Left ventricle myocardium inferior (tissue), 1 donor: Measurements from ENCODE around the gene USP9X. TPM values are rescaled to one million over a fixed set of nuclear protein-coding genes. Genes with fewer than 3 reads are reported as not detected.

Source experiments
- DNase-seq: peaks from one replicate; pipeline ENCODE4 v3.0.0-alpha.2; 2020
- H3K27ac ChIP-seq: fragments of 200-600 bp; replicated peaks from 2 replicates; pipeline ENCODE4 v1.8.0; 2021
- H3K27me3 ChIP-seq: fragments of 200-600 bp; 2 replicates; pipeline ENCODE4 v1.8.0; 2021; ENCODE audit warnings: low read depth
- H3K36me3 ChIP-seq: fragments of 200-600 bp; 2 replicates; pipeline ENCODE4 v1.8.0; 2021
- H3K4me1 ChIP-seq: fragments of 200-600 bp; 2 replicates; pipeline ENCODE4 v1.8.0; 2021
- H3K4me3 ChIP-seq: fragments of 200-600 bp; 2 replicates; pipeline ENCODE4 v1.8.0; 2021; ENCODE audit warnings: mild to moderate bottlenecking, moderate library complexity
- H3K9me3 ChIP-seq: fragments of 200-600 bp; replicated peaks from 2 replicates; pipeline ENCODE4 v1.8.0; 2021
- intact Hi-C: fragments of 100-400 bp; cut with micrococcal nuclease; formaldehyde crosslinking; loops from one replicate; pipeline ENCODE4 v1.11.0; 2022
- total RNA-seq: library from RNA; stranded (reverse); fragmentation: NEBNext Ultra II Directional; extraction: Animal tissue kit (Norgen Biotek cat#: 25700); gene quantifications from one replicate; pipeline ENCODE4 v1.2.1, GENCODE V29; 2021
- TF ChIP-seq, protein P1 (sequence below): fragments of 200-600 bp; IDR thresholded peaks from 2 replicates; pipeline ENCODE4 v1.8.0; 2021; ENCODE audit warnings: antibody characterized with exemption, mild to moderate bottlenecking, borderline replicate concordance
- donor health status: DM: no; HTN: yes; CAD: no; lungs with severe emphysema.

USP9X gene
- total RNA-seq, 1 donor from 2014 or later: 50.9 TPM

DNA sequence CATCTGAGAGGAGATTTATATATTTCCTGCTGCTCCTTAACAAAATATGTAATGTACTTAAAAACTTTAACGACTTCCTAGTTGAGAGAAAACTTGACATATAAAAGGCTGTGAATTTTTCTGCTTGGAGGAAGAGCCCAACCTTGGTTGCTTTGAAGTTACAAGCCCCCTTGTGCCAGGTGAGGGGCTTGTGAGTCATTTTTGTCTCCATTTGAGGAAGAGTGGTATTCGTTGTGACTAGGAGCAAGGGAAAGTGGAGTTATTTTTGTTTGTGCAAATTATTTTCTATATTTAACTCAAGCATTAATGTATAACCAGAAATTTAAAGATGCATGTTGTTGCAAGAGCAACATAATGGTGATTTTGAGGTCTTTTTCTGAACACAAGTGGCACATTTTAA lies 149.7 kb downstream of the USP9X start:
- peaks cover 28% of the 10 kb centered on the region for H3K36me3 ChIP-seq
- intact Hi-C loops: no loop called here
- H3K4me1 ChIP-seq: no peaks in the 10 kb centered on the region
- no peak overlapping the region for H3K4me3 ChIP-seq
- no peaks in the 10 kb centered on the region for H3K9me3 ChIP-seq
- no peak overlapping the region for H3K27ac ChIP-seq
- DNase-seq: no peak
- TF ChIP-seq, protein P1, sequence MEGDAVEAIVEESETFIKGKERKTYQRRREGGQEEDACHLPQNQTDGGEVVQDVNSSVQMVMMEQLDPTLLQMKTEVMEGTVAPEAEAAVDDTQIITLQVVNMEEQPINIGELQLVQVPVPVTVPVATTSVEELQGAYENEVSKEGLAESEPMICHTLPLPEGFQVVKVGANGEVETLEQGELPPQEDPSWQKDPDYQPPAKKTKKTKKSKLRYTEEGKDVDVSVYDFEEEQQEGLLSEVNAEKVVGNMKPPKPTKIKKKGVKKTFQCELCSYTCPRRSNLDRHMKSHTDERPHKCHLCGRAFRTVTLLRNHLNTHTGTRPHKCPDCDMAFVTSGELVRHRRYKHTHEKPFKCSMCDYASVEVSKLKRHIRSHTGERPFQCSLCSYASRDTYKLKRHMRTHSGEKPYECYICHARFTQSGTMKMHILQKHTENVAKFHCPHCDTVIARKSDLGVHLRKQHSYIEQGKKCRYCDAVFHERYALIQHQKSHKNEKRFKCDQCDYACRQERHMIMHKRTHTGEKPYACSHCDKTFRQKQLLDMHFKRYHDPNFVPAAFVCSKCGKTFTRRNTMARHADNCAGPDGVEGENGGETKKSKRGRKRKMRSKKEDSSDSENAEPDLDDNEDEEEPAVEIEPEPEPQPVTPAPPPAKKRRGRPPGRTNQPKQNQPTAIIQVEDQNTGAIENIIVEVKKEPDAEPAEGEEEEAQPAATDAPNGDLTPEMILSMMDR: no peak
- no peaks in the 10 kb centered on the region for H3K27me3 ChIP-seq

DNA sequence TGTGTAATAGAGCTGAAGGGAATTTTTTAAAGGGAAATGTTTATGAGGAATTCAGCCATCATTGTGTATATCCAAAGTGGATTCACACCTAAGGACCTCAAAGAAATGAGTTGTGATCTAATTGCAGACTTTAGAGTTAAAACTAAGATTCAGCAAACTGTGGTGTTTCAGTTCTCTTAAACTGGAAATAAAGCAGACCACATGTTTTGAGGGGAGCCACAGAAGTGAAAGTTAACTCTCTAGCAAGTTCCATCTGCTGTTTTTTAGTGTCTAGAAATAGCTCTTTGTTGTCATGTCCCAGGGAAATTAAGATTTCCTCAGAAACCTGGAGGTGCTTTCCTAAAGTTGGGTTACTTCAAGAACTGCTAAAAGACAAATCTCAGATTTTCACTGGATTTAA lies 151.4 kb downstream of the USP9X start:
- no peak for DNase-seq
- H3K27ac ChIP-seq: no peak overlapping the region
- no peaks in the 10 kb centered on the region for H3K27me3 ChIP-seq
- intact Hi-C loops: no loop called here
- TF ChIP-seq, protein P1: no peak
- H3K36me3 ChIP-seq: peaks cover 15% of the 10 kb centered on the region
- no peaks in the 10 kb centered on the region for H3K4me1 ChIP-seq
- no peaks in the 10 kb centered on the region for H3K9me3 ChIP-seq
- H3K4me3 ChIP-seq: no peak overlapping the region

DNA sequence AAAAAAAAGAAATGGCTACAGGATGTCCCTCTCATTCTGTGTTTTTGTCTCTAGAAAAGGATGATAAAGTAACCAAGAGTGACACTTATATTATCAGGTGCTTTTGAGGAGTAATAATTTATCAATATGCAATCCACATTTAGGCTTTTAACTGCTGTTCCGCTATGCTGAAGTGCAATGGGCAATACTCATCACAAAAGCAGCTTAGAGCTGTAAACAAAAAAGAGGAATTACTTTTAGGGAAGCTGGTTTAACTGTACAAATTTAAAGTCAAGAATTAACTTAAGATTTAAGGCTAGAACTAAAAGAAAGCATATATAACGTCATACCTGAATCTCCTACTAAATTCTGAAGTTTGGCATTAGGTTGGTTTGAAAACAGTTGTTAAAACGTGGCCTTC lies 155.3 kb downstream of the USP9X start:
- DNase-seq: no peak
- Histone ChIP-seq H3K9me3 (no peaks in the 10 kb centered on the region), H3K27me3 (no peaks in the 10 kb centered on the region), H3K4me3 (no peak overlapping the region), H3K4me1 (no peaks in the 10 kb centered on the region), H3K36me3 (no peaks in the 10 kb centered on the region), H3K27ac (no peak overlapping the region)
- intact Hi-C loops: no loop called here
- TF ChIP-seq, protein P1: no peak

DNA sequence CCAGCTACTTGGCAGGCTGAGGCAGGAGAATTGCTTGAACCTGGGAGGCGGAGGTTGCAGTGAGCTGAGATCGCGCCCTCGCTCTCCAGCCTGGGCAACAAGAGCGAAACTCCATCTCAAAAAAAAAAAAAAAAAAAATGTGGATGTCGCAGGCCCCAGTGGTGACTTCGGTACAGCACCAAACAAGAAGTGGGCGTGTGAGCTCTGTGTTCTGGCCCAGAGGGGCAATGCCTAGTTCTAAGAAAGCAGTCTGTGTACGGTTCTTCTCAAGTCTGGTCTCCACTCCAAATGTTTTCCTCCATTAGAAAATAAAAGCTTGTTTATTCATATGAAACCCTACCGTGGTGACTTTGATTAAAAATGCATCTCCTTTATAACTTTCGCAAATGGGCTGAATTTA lies 156.7 kb downstream of the USP9X start:
- Histone ChIP-seq H3K9me3 (no peaks in the 10 kb centered on the region), H3K27ac (no peak overlapping the region), H3K27me3 (no peaks in the 10 kb centered on the region), H3K4me3 (no peak overlapping the region), H3K36me3 (no peaks in the 10 kb centered on the region), H3K4me1 (no peaks in the 10 kb centered on the region)
- intact Hi-C loops: no loop called here
- no peak for DNase-seq
- TF ChIP-seq, protein P1: no peak

DNA sequence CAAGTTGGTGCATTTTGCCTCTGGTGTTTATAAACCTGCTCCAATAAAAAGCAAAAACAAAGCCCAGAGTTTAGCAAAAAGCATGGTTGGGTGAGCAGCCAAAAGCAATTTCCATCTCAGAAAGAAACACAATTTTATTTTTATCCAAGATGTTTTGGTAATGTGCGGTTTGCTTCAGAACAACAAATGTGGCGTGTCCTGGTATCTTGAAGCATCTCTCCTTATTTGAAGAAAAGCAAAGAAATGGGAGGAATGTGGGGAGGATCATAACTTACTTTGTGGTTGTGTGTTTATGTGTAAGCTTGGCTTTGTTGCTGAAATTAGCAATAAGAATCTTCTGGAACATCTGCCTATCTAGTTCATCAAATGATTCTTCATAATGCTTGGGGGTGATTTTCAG lies 160.4 kb downstream of the USP9X start:
- no peak overlapping the region for H3K27ac ChIP-seq
- no peaks in the 10 kb centered on the region for H3K9me3 ChIP-seq
- intact Hi-C loops: no loop called here
- TF ChIP-seq, protein P1: no peak
- DNase-seq: no peak
- H3K27me3 ChIP-seq: no peaks in the 10 kb centered on the region
- no peak overlapping the region for H3K4me3 ChIP-seq
- no peaks in the 10 kb centered on the region for H3K36me3 ChIP-seq
- H3K4me1 ChIP-seq: no peaks in the 10 kb centered on the region

DNA sequence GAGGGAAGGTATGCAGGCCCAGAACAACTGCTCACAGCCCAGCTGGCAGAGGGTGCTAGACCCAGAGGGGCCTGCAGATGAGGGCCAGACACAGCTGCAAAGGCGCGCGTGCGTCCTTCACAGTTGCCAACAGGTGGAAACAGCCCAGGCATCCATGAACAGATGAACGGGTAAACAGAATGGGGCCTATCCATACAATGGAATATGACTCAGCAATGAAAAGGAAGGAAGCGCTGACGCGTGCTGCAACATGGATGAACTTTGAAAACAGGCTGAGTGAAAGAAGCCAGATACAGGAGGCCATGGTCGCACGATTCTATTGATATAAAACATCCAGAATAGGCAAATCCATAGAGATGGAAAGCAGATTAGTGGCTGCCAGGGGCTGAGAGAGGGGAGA lies 165.6 kb downstream of the USP9X start:
- no peak for DNase-seq
- Histone ChIP-seq H3K9me3 (no peaks in the 10 kb centered on the region), H3K4me1 (no peaks in the 10 kb centered on the region), H3K27me3 (no peaks in the 10 kb centered on the region), H3K27ac (no peak overlapping the region), H3K4me3 (no peak overlapping the region), H3K36me3 (no peaks in the 10 kb centered on the region)
- TF ChIP-seq, protein P1: no peak
- intact Hi-C loops: no loop called here
